ENCODE measurements around the gene ZNF385A.

ZNF385A gene

DNA sequence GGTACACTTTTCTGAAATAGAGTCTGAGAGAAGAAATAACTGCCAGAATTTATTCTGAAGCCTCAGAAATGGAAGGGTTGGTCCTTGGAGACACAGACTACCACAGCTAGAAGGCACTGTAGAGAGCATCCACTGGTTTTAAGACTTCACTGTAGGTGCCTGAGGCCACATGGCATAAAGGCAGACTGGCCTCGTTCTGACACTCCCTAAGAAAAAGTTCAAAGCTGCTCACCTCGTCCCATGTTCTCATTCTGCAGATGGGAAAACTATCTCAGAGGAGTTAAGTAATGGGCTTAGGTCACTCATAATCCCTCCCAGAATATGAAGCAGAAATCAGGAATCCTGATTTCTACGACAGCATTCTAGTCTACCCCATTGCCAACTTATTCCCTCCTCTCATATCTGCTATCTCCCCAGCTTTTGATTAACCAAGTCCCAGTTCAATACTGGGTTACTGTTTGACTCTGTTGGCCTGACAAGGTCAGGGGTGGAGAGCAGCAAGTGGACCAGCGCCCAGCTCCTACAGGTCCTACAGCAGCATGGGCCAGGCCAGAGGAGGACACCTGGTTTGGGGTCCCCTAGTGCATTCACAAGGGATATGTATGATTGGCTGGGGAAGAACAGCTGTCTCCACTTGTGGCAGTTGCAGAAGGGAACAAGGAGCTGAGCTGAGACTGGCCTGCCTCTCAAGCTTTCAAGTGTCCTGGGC is 30.8 kb upstream of the ZNF385A start:
- DNase-seq: no peak

DNA sequence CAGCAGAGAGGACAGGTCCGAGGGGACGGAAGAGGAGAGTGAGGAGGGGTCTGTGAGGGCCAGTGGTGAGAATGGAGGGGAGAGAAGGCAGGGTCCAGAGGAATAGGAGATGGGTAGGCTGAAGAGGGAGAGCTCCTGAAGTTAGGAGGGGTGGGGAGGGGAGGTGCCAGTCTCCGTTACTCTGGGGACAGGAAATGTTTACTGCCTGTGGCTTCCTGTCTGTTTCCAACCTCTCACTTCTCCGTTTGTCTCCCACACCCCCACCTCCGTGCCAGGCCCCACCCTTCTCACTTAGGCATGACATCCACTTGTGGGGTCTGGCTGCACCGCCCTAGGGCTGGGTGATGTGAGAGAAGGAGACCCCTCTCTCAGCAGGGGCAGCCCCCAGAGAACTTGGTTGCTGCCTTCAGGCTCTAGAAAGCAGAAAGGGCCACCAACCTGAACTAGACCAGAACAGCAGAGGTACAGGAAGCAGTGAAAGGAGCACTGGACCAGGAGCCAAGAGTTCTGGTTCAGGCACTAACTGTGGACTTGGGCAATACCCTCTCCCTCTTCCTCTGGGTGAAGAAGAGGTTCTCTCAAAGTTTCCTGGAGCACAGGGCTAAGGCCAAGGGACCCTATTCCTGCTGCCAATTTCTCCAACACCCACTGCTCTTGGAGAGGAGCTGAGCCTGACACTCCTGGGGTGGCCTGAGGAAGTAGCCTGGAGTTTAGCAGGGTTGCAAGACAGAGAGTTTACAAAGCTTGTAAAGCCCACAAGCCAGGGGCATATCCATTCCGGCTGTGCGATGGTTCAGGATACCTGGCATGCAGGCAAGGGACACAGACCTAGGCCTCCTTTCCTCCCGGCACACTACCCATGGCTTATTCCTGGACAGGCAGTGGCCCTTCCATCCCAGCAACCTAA is 29.0 kb upstream of the ZNF385A start:
- peak; percentile 83 for DNase-seq

- DNase-seq: no peak
Measured at GRCh38 chr12:54412786-54413185, 28.3 kb upstream of the ZNF385A start.

DNA sequence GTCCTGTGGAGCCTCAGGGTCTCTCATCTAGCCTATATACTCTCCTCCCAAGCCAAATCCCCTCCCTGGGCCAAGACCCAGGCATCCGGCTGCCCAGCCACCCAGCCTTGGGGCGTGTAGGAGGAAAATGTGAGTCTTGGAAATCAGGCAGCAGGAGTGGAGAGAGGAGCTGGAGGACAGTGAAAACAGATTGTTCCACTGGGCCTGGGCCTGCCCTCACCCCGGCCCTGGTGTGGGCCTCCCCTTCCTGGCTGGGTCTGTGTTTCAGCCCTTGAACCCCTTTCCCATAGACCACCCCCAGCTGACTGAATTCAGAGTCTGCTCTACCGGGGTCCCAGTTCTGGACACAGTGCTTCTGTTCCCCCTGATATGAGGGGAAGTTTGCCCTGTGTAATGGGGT is 27.8 kb upstream of the ZNF385A start:
- DNase-seq: no peak

DNA sequence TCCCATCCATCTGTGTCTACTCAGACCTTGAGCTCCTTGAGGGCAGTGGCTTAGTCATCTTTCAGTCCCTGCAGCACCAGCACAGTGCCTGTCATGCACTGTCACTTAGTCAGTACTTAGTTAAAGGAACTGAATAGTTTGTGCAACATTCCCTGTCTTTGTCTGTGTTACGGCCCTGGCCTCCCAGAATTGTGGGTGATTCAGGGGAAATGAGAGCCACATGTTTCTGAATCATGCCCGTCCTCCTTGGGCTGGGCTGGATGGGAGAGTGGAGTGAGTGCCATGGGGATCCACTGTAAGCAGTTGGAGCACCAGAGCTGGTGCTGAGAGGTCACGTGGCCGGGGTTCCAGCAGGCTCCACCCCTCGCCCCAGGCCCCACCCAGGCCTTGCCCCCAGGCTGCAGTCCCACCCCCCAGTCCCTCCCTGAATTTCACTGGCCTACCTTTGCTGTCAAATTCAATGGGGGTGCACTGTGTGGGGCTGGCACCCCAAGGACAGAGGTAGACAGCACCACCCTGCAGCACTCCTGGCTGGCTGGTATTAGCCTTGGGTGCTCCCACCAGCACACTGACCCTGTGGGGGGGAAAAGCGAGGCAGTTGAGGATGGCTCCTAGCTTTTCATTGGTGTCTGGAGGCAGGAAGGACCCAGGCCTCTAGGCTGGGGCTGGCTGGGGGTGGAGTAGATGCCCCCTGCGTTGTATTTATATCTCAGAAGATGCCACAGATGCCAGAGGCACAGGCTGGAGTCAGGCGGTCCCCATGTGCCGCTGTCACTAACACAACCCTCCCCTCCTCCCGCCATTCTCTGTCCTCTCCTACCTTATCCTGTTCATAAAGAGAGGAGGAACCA is 27.1 kb upstream of the ZNF385A start:
- DNase-seq: peak; percentile 69

DNA sequence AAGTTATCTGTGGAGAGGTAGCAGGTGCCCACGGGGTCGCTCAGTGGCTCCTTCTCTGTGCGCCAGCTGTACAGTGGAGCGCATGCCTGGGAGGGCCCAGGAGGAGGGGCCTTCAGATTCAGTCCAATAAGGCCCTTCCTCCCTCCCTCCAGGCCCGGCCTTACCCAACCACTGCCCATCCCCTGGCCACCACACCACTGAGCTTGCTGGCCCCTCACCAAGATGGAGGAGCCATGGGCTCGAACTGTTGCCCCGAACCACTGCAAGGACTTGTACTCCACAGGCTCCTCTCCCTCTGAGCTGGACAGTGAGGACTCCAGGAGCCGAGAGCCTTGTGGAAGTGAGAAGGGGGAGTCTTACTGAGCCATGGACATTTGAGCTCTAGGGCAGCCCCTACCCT is 24.7 kb upstream of the ZNF385A start:
- DNase-seq: no peak

- DNase-seq: no peak
Measured at GRCh38 chr12:54407183-54407905, 22.8 kb upstream of the ZNF385A start.

- DNase-seq: no peak
Measured at GRCh38 chr12:54405573-54405972, 21.0 kb upstream of the ZNF385A start.

- DNase-seq: no peak
Measured at GRCh38 chr12:54405106-54405505, 20.6 kb upstream of the ZNF385A start.

DNA sequence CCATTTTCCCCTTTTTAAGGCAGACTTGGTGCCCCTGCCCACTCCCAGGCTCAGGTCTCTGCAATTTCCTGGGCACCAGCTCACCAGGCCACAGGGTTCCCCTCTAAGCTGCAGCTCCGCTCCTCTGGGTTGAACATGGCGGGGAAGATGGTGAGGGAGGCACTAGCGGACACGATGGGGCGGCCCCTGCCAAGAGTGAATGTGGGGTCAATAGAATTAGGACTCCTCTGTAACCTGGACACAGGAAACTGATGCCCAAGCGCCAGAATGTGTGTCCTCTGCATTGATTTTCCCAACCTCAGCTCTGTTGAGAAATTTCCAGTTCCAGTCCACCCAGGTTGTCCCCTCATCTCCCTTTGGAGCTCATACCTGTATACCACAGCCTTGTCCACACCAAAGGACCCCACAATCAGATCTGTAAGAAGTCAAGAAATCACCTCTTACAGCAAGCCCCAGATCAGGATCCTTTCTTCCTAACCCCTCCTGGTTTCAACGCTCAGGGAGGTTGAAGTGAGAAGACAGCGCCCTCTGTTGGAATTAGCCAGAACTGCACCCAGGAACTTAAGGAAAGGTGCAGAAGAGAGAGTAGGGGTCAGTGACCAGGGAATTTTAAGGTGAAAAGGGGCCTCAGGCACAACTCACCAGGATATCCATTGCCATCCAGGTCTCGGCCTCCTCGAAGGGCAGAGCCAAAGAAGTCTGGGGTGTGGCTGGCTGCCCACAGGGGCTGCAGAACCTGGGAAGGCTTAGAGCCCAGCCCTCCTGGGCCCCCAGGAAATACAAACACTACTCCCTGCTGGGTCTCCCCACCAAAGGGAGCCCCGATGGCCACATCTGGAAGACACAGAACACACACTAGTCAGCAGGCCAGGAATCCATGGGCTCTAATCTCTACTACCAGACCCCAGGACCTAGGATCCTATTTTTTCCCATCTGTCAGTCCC is 19.8 kb upstream of the ZNF385A start:
- peak; percentile 67 for DNase-seq

DNA sequence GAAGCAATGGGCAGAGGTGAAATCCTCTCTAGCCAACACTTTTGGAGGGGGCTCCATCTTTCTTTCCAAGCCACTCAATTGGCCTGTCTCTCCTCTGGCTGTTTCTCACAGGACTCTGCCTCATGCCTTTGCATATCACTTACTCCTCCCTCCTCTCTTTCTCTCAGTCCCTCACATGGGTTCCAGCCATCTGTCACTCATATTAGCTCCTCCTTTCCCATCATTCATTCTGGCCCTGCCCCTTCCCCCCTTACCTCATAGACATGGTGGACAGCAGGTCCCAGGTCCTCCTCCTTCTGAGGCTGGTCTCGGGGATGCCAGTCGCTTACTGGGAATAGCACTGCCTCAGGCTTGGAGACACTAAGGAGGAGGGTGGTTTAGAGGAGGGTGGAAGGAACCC is 16.6 kb upstream of the ZNF385A start:
- DNase-seq: no peak

- DNase-seq: peak; percentile 92
Measured at GRCh38 chr12:54398995-54399793, 14.7 kb upstream of the ZNF385A start.

- no peak for DNase-seq
Measured at GRCh38 chr12:54398218-54398617, 13.7 kb upstream of the ZNF385A start.

- no peak for DNase-seq
Measured at GRCh38 chr12:54397157-54397556, 12.6 kb upstream of the ZNF385A start.

DNA sequence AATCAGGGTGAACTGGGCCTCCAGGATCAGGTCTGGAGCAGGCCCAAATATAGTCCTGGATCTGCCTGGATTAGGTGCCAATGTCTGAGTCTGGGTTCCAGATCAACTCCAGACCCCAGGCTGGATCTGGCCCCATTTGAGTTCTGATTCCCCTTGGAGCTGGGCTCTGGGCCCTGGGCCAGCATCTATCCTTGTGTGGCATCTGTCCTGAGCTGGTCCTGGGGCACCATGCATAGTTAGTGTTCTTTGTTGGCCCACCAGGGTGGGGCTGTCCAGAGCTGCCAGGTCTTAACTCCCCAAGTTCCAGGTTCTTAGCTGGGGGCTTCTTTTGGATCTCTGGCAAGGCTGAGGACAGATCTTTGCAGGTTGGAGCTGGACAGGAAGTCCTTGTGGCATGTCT is 11.0 kb upstream of the ZNF385A start:
- DNase-seq: no peak

DNA sequence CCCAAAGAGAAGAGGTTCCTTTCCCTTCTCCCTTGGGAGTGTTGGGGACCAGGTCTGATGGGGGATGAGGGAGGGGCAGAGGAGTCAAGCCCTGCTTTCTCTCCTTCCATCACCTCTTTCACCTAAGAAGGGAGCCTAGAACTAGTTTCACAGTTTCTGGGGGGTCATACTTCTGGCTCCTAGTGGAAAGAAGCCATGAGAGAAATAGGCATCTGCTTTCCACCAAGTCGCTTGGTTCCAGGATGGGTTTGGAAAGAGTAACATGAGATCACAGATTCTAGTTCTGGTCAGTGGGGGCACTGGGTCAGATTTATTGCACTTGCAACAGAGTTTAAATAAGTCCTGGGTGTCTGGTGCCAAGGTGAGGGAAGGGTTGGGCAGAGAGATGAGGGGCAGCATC is 10.5 kb upstream of the ZNF385A start:
- no peak for DNase-seq

DNA sequence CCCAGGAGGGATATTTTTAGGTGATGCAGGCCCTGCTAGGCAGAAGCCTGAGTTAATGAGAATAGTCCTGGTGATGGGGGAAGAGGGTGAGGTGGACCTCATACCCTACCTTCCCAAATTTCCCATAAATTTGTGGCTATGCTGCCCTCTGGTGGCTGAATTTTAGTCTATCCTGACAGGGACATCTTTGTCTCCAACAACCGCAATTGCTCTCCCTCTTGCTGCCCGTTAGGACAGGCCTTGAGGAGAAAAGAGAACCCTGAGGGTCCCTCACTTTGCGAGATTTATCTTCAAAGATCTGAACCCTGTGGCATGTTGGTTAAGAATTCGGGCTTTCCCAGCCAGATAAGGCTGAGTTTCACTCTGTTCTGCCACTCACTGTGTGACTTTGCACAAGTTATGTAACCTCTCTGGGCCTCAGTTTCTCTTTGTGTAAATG is 9.8 kb upstream of the ZNF385A start:
- no peak for DNase-seq

DNA sequence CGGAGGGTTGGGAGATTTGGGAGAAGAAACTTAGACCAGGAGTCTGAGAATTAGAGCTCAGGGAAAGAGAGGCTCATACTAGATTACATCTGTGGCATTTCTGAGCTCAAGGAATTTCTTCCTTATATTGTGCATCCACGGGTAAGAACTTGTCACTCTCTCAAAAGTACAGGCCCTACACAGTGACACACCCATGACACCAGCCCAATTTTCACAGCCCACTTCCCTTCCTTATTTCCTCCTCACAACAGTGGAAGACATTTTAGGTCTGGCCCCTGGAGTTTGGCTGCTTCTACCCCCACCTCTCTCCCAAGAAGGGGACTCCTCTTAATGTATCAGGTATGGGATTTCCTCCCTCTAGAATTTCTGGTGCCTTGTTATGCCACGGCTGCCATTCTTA is 9.2 kb upstream of the ZNF385A start:
- DNase-seq: no peak

DNA sequence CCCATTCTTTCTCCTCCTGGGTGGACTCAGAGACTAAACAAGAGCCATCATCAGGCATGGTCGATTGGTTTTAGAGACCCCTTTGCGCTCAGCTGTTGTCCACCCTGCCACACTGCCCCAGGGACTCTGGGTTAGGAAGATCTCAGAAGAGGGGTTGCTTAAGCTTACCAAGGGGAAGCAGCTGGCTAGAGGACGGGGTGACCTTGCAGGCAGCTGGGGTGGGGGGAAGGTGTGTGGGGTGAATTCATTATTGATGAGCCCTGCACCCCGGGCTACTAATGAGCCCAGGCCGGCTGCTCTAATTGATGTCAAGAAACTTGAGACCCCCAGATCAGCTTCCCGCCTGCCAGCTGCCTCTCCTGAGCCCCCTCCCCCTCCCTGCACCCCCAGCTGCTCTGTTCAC is 8.7 kb upstream of the ZNF385A start:
- DNase-seq: no peak

DNA sequence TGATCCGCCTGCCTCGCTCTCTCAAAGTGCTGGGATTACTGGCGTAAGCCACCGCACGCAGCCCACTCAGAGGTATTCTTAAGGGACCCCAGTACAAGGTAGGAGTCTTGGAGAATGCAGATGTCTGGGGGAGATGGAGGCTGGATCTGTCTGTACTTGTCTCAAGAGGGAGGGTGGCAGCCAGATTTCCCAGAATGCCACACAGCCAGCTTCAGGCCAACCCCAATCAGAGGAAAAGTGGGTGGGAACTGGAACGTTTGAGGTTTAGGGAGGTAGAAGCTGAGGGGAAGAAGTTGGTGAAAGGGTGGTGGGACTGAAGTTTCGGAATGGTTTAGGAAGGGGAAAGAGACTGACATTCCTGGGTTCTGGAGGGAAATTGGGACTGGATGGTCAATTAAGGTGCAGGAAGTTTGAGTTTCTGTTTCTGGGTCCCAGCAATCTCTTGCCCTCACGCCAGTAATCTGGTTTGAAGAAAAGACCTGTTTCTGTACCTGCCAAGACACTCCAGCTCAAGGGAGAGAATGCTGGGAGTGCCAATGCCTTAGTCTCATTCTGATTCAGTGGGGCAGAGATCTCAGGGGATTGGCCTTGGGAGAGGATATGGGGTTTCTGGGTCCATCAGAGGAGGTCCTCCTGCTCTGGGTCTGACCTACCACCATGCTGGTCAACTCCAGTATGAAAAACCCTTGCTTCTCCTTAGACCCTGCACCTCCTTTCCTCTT is 8.1 kb upstream of the ZNF385A start:
- DNase-seq: no peak
